Chondrocyte (in vitro differentiated cells): ENCODE measurements around the gene UTP4. TPM values are rescaled to one million over a fixed set of nuclear protein-coding genes. Genes with fewer than 3 reads are reported as not detected.
A peak's percentile ranks its signal among the peaks of the same experiment; 100 is the strongest.

Experiments
- DNase-seq: peaks from one replicate; pipeline ENCODE4 v3.0.0; 2021; ENCODE audit warnings: mixed read lengths, low spot score
- H3K27ac Mint-ChIP-seq: one replicate; pipeline ENCODE4 v1.8.0; 2021; ENCODE audit warnings: mild to moderate bottlenecking, moderate library complexity, mixed read lengths; ENCODE audit not compliant: unreplicated experiment
- H3K27me3 Mint-ChIP-seq: 2 replicates; pipeline ENCODE4 v1.8.0; 2021; ENCODE audit warnings: low read depth, mixed read lengths
- H3K36me3 Mint-ChIP-seq: 2 replicates; pipeline ENCODE4 v1.8.0; 2021; ENCODE audit warnings: low read depth, mixed read lengths
- H3K4me1 Mint-ChIP-seq: 2 replicates; pipeline ENCODE4 v1.8.0; 2021; ENCODE audit warnings: low read depth, mild to moderate bottlenecking, mixed read lengths
- H3K4me3 Mint-ChIP-seq: one replicate; pipeline ENCODE4 v1.8.0; 2021; ENCODE audit warnings: mild to moderate bottlenecking, moderate library complexity, mixed read lengths; ENCODE audit not compliant: unreplicated experiment
- H3K9me3 Mint-ChIP-seq: 2 replicates; pipeline ENCODE4 v1.8.0; 2021; ENCODE audit warnings: low read depth, mixed read lengths
- total RNA-seq: library from RNA; stranded (reverse); gene quantifications from 3 replicates; pipeline ENCODE4 v1.2.1, GENCODE V29; 2021
- TF ChIP-seq, protein P1 (sequence below): fragments of 200-600 bp; sonication (generic); IDR thresholded peaks from 2 replicates; pipeline ENCODE4 v1.5.0; 2021; ENCODE audit warnings: antibody characterized with exemption, mild to moderate bottlenecking, moderate library complexity

The UTP4 gene
- total RNA-seq, 1 donor from 2014 or later = 37.2 TPM

DNA sequence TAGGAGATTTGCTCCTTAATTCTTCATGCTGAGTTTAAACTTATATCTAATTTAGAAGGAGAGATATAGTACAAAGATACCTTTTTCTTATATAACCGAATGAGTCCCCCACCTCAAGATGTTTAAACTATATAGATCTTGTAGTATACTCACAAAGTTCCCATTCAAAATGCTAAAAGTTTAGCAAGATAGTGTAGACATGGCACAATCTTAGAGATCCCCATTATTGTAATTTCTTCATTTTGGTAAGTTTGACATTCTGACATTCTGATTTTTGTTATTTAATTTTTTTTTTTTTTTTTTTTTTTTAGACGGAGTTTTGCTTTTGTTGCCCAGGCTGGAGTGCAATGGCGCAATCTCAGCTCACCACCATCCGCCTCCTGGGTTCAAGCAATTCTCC lies 77.3 kb downstream of the UTP4 start:
- TF ChIP-seq, protein P1, sequence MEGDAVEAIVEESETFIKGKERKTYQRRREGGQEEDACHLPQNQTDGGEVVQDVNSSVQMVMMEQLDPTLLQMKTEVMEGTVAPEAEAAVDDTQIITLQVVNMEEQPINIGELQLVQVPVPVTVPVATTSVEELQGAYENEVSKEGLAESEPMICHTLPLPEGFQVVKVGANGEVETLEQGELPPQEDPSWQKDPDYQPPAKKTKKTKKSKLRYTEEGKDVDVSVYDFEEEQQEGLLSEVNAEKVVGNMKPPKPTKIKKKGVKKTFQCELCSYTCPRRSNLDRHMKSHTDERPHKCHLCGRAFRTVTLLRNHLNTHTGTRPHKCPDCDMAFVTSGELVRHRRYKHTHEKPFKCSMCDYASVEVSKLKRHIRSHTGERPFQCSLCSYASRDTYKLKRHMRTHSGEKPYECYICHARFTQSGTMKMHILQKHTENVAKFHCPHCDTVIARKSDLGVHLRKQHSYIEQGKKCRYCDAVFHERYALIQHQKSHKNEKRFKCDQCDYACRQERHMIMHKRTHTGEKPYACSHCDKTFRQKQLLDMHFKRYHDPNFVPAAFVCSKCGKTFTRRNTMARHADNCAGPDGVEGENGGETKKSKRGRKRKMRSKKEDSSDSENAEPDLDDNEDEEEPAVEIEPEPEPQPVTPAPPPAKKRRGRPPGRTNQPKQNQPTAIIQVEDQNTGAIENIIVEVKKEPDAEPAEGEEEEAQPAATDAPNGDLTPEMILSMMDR = no peak

DNA sequence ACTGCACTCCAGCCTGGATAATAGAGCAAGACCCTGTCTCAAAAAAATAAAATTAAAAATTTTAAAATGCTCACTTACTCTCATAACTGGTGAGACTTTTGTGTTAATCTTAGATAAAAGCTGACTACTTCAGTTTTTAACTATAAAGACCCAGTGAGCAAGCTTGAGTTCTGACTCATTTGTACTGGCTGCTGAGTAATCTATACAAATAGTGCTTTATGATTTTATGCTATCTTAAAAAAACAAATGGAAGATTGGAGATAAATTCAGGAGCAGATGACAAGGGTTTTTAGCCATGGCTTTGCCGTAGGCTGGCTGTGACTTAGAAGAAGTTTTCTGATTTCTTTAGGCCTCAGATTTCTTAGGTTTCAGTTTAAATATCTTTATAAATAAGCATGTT lies 85.0 kb downstream of the UTP4 start:
- Mint-ChIP-seq H3K4me3 (peak overlapping the region; percentile 20), H3K27me3 (no peaks in the 10 kb centered on the region), H3K4me1 (peaks cover 36% of the 10 kb centered on the region), H3K36me3 (no peaks in the 10 kb centered on the region), H3K9me3 (no peaks in the 10 kb centered on the region), H3K27ac (peak overlapping the region; percentile 68)
- TF ChIP-seq, protein P1 = no peak
- DNase-seq = no peak

More for the DNA sequence above, 77.3 kb downstream of the UTP4 start:
- H3K4me1 Mint-ChIP-seq = peaks cover 14% of the 10 kb centered on the region
- DNase-seq = no peak
- H3K27ac Mint-ChIP-seq = no peak overlapping the region
- no peak overlapping the region for H3K4me3 Mint-ChIP-seq
- H3K9me3 Mint-ChIP-seq = no peaks in the 10 kb centered on the region
- no peaks in the 10 kb centered on the region for H3K27me3 Mint-ChIP-seq
- no peaks in the 10 kb centered on the region for H3K36me3 Mint-ChIP-seq

Other genes with a start within 250 kb of the UTP4 start
- gene HAS3, start 27.0 kb upstream of the UTP4 start, total RNA-seq = 0.92 to 1.5 TPM (median 1.4 TPM) in 3 replicates
- 77.1 to 83.2 TPM (median 83.1 TPM) in 3 replicates for gene CHTF8, start 61 bp upstream of the UTP4 start, total RNA-seq
- 38.4 to 49.5 TPM (median 49.1 TPM) in 3 replicates for gene SNTB2, start 54.5 kb downstream of the UTP4 start, total RNA-seq
- 27.3 to 30.5 TPM (median 29.2 TPM) in 3 replicates for gene VPS4A, start 178.7 kb downstream of the UTP4 start, total RNA-seq
- gene PDF, start 197.9 kb downstream of the UTP4 start, total RNA-seq = 11.5 to 16.2 TPM (median 15.3 TPM) in 3 replicates
- gene COG8, start 206.9 kb downstream of the UTP4 start, total RNA-seq = 34.1 to 45.7 TPM (median 36.8 TPM) in 3 replicates
- 17.2 to 28.8 TPM (median 18.6 TPM) in 3 replicates for gene NIP7, start 207.1 kb downstream of the UTP4 start, total RNA-seq
- 0.38 to 0.65 TPM (median 0.55 TPM) in 3 replicates for gene TMED6, start 219.1 kb downstream of the UTP4 start, total RNA-seq